HFFc6 (cell line): Measurements from ENCODE around the gene COL23A1. TPM values are rescaled to one million over a fixed set of nuclear protein-coding genes. Genes with fewer than 3 reads are reported as not detected.

Source experiments
- DNase-seq: peaks from one replicate; pipeline ENCODE4 v3.0.0-alpha.2; 2018
- H3K27ac Mint-ChIP-seq: 2 replicates; pipeline ENCODE4 v1.8.0; 2020; ENCODE audit warnings: mild to moderate bottlenecking, mixed read lengths
- H3K27me3 Mint-ChIP-seq: 2 replicates; pipeline ENCODE4 v1.8.0; 2021; ENCODE audit warnings: mild to moderate bottlenecking, moderate library complexity, mixed read lengths; ENCODE audit not compliant: insufficient read depth
- H3K36me3 Mint-ChIP-seq: 2 replicates; pipeline ENCODE4 v1.8.0; 2021; ENCODE audit warnings: low read depth, mixed read lengths
- H3K4me1 Mint-ChIP-seq: 2 replicates; pipeline ENCODE4 v1.8.0; 2020; ENCODE audit warnings: low read depth, mixed read lengths
- H3K4me3 Mint-ChIP-seq: 2 replicates; pipeline ENCODE4 v1.8.0; 2020; ENCODE audit warnings: mild to moderate bottlenecking, moderate library complexity, mixed read lengths
- H3K9me3 Mint-ChIP-seq: 2 replicates; pipeline ENCODE4 v1.8.0; 2020; ENCODE audit warnings: mild to moderate bottlenecking, mixed read lengths
- total RNA-seq, 6 experiments: library from RNA; stranded (reverse); fragmentation: NEBNext Ultra II Directional; extraction: Animal tissue kit (Norgen Biotek cat#: 25700); gene quantifications; 2 replicates in 1 of 6; 3 replicates in 5 of 6; pipeline ENCODE4 v1.2.3, GENCODE V29; 2021
- TF ChIP-seq, protein P1 (sequence below): fragments of 200-600 bp; sonication (generic); IDR thresholded peaks from 2 replicates; pipeline ENCODE4 v1.5.0; 2021; ENCODE audit warnings: antibody characterized with exemption, mild to moderate bottlenecking

COL23A1 gene
- total RNA-seq, 6 experiments from 2014 or later = not detected

DNA sequence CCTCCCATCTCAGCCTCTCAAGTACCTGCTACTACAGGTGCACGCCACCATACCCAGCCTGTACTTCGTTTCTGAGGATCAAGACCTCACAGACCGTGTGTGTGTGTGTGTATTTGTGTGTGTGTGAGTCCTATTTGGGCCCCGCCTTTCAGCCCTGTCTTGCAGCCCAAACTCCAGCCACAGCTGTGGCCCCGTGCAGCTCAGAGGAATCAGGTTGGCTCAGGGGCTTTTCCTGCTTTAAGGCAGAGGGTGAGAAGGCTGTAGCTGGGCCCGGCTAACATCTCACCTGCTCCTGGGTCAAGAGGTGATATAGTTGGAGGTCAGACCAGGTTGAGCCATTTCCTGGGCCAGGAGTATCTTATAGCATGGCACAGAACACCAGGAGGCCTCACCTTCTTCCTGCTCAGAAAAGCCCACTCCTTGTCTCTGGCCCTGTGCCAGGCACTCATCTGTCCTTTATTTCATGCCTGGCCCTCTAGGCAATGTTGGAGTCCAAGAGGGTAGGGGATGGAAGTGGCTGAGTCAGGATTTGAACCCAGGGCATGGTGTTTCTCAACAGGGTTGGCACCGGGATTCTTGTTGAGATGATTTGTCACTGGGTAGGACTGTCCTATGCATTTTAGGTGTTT is 356.0 kb downstream of the COL23A1 start:
- Mint-ChIP-seq H3K27ac (no peak overlapping the region), H3K4me1 (peaks cover 24% of the 10 kb centered on the region), H3K36me3 (peaks cover 19% of the 10 kb centered on the region), H3K4me3 (no peak overlapping the region), H3K27me3 (peaks cover 3% of the 10 kb centered on the region), H3K9me3 (no peaks in the 10 kb centered on the region)
- no peak for DNase-seq
- TF ChIP-seq, protein P1, sequence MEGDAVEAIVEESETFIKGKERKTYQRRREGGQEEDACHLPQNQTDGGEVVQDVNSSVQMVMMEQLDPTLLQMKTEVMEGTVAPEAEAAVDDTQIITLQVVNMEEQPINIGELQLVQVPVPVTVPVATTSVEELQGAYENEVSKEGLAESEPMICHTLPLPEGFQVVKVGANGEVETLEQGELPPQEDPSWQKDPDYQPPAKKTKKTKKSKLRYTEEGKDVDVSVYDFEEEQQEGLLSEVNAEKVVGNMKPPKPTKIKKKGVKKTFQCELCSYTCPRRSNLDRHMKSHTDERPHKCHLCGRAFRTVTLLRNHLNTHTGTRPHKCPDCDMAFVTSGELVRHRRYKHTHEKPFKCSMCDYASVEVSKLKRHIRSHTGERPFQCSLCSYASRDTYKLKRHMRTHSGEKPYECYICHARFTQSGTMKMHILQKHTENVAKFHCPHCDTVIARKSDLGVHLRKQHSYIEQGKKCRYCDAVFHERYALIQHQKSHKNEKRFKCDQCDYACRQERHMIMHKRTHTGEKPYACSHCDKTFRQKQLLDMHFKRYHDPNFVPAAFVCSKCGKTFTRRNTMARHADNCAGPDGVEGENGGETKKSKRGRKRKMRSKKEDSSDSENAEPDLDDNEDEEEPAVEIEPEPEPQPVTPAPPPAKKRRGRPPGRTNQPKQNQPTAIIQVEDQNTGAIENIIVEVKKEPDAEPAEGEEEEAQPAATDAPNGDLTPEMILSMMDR = no peak

DNA sequence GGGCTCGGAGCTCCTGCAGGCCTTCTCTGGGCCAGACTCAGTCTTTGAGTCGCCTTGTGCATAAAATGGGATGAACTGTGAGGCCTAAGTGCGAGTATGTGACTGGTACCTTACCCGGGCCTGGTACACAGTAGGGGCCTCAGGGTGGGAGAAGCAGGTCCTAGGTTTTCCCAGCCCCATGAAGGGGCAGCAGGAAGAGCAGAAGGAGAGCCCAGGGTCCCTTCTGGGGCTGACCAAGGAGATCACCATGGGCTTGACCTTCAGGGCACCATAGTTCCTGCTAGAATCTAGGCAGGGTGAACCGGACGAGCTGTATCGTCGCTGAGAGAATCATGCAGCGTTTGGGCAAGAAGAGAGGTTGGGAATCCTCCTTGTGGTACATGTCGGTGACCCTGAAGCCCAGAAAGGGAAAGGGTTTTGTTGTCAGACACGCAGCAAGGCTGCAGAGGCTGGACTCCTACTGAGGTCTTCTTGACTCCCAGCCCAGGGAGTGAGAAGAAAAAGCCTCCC is 357.2 kb downstream of the COL23A1 start:
- peaks cover 5% of the 10 kb centered on the region for H3K27me3 Mint-ChIP-seq
- no peaks in the 10 kb centered on the region for H3K9me3 Mint-ChIP-seq
- H3K4me1 Mint-ChIP-seq = peaks cover 34% of the 10 kb centered on the region
- H3K27ac Mint-ChIP-seq = peak overlapping the region; percentile 66
- TF ChIP-seq, protein P1 = no peak
- no peak for DNase-seq
- H3K36me3 Mint-ChIP-seq = peaks cover 30% of the 10 kb centered on the region
- H3K4me3 Mint-ChIP-seq = peak overlapping the region; percentile 47

DNA sequence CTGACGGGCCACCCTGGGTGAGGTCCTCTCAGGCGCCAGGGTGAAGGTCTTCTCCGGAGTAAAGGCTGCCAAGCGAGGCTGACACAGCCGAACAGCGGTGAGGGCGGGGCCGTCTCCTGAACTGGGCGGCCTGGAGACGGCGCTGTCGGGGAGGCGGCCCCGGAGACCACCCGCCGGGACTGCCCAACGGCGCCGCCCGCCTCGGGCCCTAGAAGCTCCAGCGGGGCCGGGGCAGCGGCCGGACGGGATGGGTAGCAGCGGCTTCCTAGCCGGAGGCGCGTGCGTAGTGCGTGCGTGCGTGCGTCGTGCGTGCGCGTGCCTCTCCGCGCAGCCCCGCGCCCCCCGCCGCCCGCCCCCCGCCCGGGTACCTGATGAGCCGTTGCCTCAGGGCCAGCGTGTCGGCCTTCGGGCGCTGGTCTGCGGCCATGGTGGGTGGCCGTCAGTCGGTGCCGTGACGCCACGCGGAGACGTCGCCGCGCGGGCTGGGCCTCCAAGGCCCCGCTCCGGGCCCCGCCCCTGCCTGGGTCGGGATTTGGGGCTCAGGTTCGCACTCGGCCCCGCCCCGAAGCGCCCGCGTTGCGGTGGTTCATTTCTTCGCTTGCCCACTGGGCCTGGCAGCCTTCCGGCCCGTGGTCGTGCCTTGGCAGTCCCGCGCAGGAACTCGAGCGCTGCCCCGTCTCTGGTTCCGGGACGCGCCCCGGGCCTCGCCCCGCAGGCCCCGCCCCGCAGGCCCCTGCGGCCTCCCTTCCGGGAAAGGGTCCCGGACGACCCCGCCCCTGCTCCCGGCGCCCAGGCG is 357.9 kb downstream of the COL23A1 start, which contains the start of gene PHYKPL:
Gene PHYKPL (minus strand): TSS at position 679 of the 796 bp plus-strand sequence. CDS start 252 bp downstream, at position 427.
- no peaks in the 10 kb centered on the region for H3K9me3 Mint-ChIP-seq
- TF ChIP-seq, protein P1 = peak; percentile 59; the same call in 1 of the 2 replicates
- H3K27ac Mint-ChIP-seq = peak within 1 kb of the TSS; percentile 83
- H3K36me3 Mint-ChIP-seq = peaks cover 37% of the 10 kb centered on the region
- peaks cover 5% of the 10 kb centered on the region for H3K27me3 Mint-ChIP-seq
- H3K4me1 Mint-ChIP-seq = peaks cover 38% of the 10 kb centered on the region
- DNase-seq = peak; percentile 42
- H3K4me3 Mint-ChIP-seq = peak within 1 kb of the TSS; percentile 89

DNA sequence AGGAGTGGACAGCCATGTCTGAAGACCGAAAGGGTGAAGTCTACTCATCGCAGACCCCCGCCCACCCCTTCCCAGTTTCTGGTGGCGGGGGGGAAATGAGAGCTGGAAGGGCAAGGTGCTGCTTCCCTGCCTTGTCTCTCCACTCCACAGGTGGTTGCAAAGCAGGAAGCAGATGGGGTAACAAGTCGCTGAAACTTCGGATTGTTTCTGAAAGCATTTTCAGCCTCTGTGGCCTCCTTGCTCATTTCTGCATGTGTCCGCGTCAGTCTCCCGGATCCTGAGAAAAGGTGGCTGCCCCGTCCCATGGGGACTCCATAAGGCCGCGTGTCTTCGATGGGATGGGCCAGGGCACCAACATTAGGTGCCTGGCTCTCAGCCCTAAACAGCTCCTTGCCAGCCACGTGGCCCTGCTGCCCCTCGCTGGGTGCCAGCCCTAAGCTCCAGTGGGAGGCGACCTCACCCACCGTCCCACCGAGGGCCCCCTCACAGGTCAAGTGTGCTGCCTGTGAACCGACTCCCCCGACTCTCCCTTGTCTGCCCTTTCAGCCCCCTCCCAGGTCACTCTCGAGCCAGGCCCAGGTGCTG is 358.6 kb downstream of the COL23A1 start:
- peaks cover 44% of the 10 kb centered on the region for H3K36me3 Mint-ChIP-seq
- no peaks in the 10 kb centered on the region; the same call in 1 of the 2 replicates for H3K9me3 Mint-ChIP-seq
- H3K27me3 Mint-ChIP-seq = peaks cover 5% of the 10 kb centered on the region
- peaks cover 39% of the 10 kb centered on the region for H3K4me1 Mint-ChIP-seq
- peak overlapping the region; percentile 83 for H3K27ac Mint-ChIP-seq
- peak overlapping the region; percentile 89 for H3K4me3 Mint-ChIP-seq
- DNase-seq = no peak
- TF ChIP-seq, protein P1 = no peak

DNA sequence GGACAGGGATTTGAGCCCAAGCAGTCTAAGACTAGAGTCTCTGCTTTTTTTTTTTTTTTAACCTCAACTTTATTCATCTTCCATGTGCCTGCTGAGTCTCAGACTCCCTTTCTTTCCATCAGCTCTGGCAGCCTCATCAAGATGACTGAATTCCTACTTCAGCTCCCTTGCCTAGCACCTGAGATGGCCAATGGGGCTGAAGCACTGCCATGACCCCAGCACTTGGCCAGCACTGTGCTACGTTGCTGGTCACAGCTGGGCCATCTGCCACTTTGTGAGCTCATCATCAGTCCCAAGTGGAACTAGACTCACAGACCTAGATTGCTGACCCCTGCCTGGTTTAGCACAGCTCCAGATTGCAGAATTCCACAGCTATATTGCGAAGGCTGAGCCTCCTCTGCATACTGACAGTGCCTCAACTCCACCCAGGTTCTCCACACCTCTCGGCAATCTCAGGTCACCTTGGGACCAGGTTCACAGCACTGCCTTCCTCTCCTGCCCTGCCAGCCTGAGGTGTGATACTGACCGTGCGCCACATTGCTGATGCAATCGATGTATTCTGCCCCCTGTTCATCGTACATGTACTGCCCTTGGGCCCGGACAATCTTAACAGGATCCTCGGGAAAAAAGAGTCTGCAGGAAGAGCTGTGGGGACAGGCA is 359.2 kb downstream of the COL23A1 start:
- Mint-ChIP-seq H3K36me3 (peaks cover 47% of the 10 kb centered on the region), H3K27ac (peak overlapping the region; percentile 83), H3K27me3 (peaks cover 5% of the 10 kb centered on the region), H3K4me3 (peak overlapping the region; percentile 89), H3K9me3 (no peaks in the 10 kb centered on the region; the same call in 1 of the 2 replicates), H3K4me1 (peaks cover 39% of the 10 kb centered on the region)
- TF ChIP-seq, protein P1 = no peak
- DNase-seq = peak; percentile 16
